Heart left ventricle (tissue), 16 donors: ENCODE data around the gene LRRC32. TPM values are rescaled to one million over a fixed set of nuclear protein-coding genes. Genes with fewer than 3 reads are reported as not detected.

ENCODE experiments used
- ATAC-seq, 4 donors: fragments of 200-7000 bp; cut with Tn5 transposase; one replicate each; pipeline ENCODE4 v1.9.1; 2020 to 2022; ENCODE audit warnings: moderate library complexity in 4 of 4, mild to moderate bottlenecking in 3 of 4, moderate number of reproducible peaks in 1 of 4
- DNase-seq, 5 donors: peaks; one replicate each; pipeline ENCODE4 v3.0.0-alpha.2; 2020
- H3K27ac ChIP-seq, 12 donors: fragments of 200-600 bp; sonication (generic) in 4 of 12; one replicate each; pipeline versions ENCODE4 v1.5.0 to v1.8.0; 2016 to 2022; ENCODE audit warnings: mild to moderate bottlenecking in 2 of 12
- H3K27me3 ChIP-seq, 9 donors: fragments of 200-600 bp; sonication (generic) in 2 of 9; one replicate each; pipeline versions ENCODE4 v1.5.1 to v1.8.0; 2016 to 2022; ENCODE audit warnings: mild to moderate bottlenecking in 3 of 9
- H3K36me3 ChIP-seq, 9 donors: fragments of 200-600 bp; sonication (generic) in 2 of 9; one replicate each; pipeline versions ENCODE4 v1.5.0 to v1.8.0; 2018 to 2022; ENCODE audit warnings: mild to moderate bottlenecking in 2 of 9
- H3K4me1 ChIP-seq, 12 donors: fragments of 200-600 bp; sonication (generic) in 4 of 12; one replicate each; pipeline versions ENCODE4 v1.5.0 to v1.8.0; 2016 to 2022; ENCODE audit warnings: mild to moderate bottlenecking in 3 of 12
- H3K4me3 ChIP-seq, 12 donors: fragments of 200-600 bp; sonication (generic) in 4 of 12; one replicate each; pipeline versions ENCODE4 v1.5.0 to v1.8.0; 2017 to 2022; ENCODE audit warnings: mild to moderate bottlenecking in 9 of 12, moderate library complexity in 4 of 12
- H3K9me3 ChIP-seq, 12 donors: fragments of 200-600 bp; sonication (generic) in 4 of 12; one replicate each; pipeline versions ENCODE4 v1.5.0 to v1.8.0; 2016 to 2022; ENCODE audit warnings: mild to moderate bottlenecking in 1 of 12
- POLR2A ChIP-seq, 2 donors: fragments of 450-650 bp; IDR thresholded peaks; one replicate each; pipeline ENCODE4 v1.6.1; 2017; ENCODE audit warnings: antibody characterized with exemption in 2 of 2, mild to moderate bottlenecking in 2 of 2, moderate library complexity in 2 of 2
- WGBS, 4 donors: extraction: QIAGEN DNeasy Blood & Tissue Kit in 2 of 4; methylation state at CpG; one replicate each; pipeline versions ENCODE4 v1.1.5 to v1.1.7; 2013 to 2018; 5-methylcytosine and 5-hydroxymethylcytosine counted together
- intact Hi-C, 10 donors: fragments of 100-400 bp; cut with DNase I; formaldehyde crosslinking; loops; one replicate each; pipeline versions ENCODE4 v1.11.1 to v1.14.2; 2022
- polyA plus RNA-seq, 2 donors: library from polyadenylated mRNA; stranded (reverse); fragments of 200-250 nt; gene quantifications; one replicate each; pipeline ENCODE4 v1.2.3, GENCODE V29; 2013
- total RNA-seq, 9 donors: library from RNA; depleted of rRNA in 2 of 9; stranded (reverse); fragments of >200 nt in 2 of 9; fragmentation: NEBNext Ultra II Directional in 3 of 9; extraction: Animal tissue kit (Norgen Biotek cat#: 25700) in 3 of 9; gene quantifications; one replicate each; pipeline versions ENCODE4 v1.1.0 to v1.2.4, GENCODE V29; 2016 to 2023
- TF ChIP-seq, protein P1 (sequence below), 12 donors: fragments of 200-600 bp; sonication (generic) in 4 of 12; IDR thresholded peaks; one replicate each; pipeline versions ENCODE4 v1.5.0 to v1.8.0; 2018 to 2022; ENCODE audit warnings: antibody characterized with exemption in 12 of 12, mild to moderate bottlenecking in 5 of 12
- donor health status: ischemic (EF 13 %, LVEDD 7.1; RV severe dilation, severe dysfunction).
- donor health status: healthy with polysubstance abuse.
- donor health status: DM: no; HTN: yes; CAD: no.
- donor health status: DM: no; HTN: no; CAD: no.
- donor health status: ischemic (EF 25% LVEDD 6.9; RV normal size, moderate dysfunction).
- donor health status: ischemic (EF 25% LVEDD 5.7; RV mildly dilated, moderate dysfunction).
- donor health status: healthy.
- donor health status: DM: yes; HTN: yes; CAD: no.
- donor health status: ischemic (EF 35%, LVEDD 5.7; RV mildly dilated, moderate dysfunction).
- donor health status: nonischemic (EF 11% LVEDD 7.7; RV severe dilation, severe dysfunction).
- donor health status: DM: yes; HTN: yes; CAD: no.
- donor health status: PGD.
- donor health status: ischemic (EF 29% LVEDD 5.4; RV normal size, mild dysfunction).
- donor health status: nonischemic (EF 23%, LVEDD 6.1; RV moderate dilation, normal function).

Gene LRRC32
- total and polyA plus RNA-seq, 11 donors = 20.1 to 79.0 (median 44.6) TPM

DNA sequence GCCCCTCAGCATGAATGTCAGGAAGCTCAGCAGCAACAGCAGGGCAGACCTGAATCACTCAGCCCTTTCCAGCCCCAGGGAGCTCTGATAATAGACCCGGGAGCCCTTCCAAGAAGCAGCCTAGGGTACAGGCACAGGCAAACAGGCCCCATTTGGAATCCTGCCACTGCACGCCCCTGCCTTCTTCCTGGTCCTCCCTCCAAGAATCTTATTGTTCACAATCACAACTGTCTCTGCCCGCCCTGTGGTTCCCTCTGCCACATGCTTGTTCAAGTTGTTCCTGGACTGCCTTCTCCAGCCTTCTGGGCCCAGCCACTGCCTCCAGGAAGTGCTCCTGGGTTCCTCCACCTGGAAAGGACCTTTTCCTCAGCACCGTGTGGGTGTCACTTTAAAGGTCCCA lies 54.6 kb downstream of the LRRC32 start:
- Histone ChIP-seq H3K27me3 (no peaks in the 10 kb centered on the region), H3K4me1 (peaks cover 3 to 50% (median 41%) of the 10 kb centered on the region in 12 donors), H3K9me3 (peaks cover 0 to 10% (median 0%) of the 10 kb centered on the region in 12 donors), H3K4me3 (no peak overlapping the region), H3K36me3 (no peaks in the 10 kb centered on the region), H3K27ac (peak overlapping the region in 11 of 12 donors; percentile 63 to 89 (median 78))
- DNase-seq = peak; percentile 79 to 92 (median 85)
- intact Hi-C loops = loop anchor here in 2 of 10 donors (2.0 to 5.0 kb wide), 2 partner anchors 51 kb away; no protein-coding TSS in a partner anchor
- TF ChIP-seq POLR2A (IDR thresholded peaks at IDR 0.05) = no peak
- TF ChIP-seq, protein P1, sequence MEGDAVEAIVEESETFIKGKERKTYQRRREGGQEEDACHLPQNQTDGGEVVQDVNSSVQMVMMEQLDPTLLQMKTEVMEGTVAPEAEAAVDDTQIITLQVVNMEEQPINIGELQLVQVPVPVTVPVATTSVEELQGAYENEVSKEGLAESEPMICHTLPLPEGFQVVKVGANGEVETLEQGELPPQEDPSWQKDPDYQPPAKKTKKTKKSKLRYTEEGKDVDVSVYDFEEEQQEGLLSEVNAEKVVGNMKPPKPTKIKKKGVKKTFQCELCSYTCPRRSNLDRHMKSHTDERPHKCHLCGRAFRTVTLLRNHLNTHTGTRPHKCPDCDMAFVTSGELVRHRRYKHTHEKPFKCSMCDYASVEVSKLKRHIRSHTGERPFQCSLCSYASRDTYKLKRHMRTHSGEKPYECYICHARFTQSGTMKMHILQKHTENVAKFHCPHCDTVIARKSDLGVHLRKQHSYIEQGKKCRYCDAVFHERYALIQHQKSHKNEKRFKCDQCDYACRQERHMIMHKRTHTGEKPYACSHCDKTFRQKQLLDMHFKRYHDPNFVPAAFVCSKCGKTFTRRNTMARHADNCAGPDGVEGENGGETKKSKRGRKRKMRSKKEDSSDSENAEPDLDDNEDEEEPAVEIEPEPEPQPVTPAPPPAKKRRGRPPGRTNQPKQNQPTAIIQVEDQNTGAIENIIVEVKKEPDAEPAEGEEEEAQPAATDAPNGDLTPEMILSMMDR (IDR thresholded peaks at IDR 0.05) = no peak
- 24 to 42% (median 30%) methylated on average over 4 of the region's 4 CpGs for WGBS, 4 donors
- peak; percentile 79 to 87 (median 83) for ATAC-seq

GRCh38 chr11:76614471-76615179 lies 55.9 kb downstream of the LRRC32 start:
- Histone ChIP-seq H3K36me3 (no peaks in the 10 kb centered on the region), H3K4me1 (peaks cover 3 to 62% (median 50%) of the 10 kb centered on the region in 12 donors), H3K4me3 (no peak overlapping the region), H3K9me3 (peaks cover 0 to 10% (median 0%) of the 10 kb centered on the region in 12 donors), H3K27me3 (no peaks in the 10 kb centered on the region), H3K27ac (peak overlapping the region; percentile 1 to 89 (median 75))
- WGBS, 4 donors = 38 to 50% (median 42%) methylated on average over 10 to 12 of the region's 12 CpGs
- intact Hi-C loops = loop anchor here in 3 of 10 donors (2.0 to 5.0 kb wide), 2 partner anchors 52 to 53 kb away; no protein-coding TSS in a partner anchor
- DNase-seq (peak; percentile 61 to 83 (median 76)), ATAC-seq (peak; percentile 59 to 76 (median 72))
- TF ChIP-seq, protein P1 (IDR thresholded peaks at IDR 0.05) = peak in 1 of 12 donors; percentile 13
- TF ChIP-seq POLR2A (IDR thresholded peaks at IDR 0.05) = no peak

GRCh38 chr11:76613901-76614300 lies 56.6 kb downstream of the LRRC32 start:
- intact Hi-C loops = loop anchor here in 2 of 10 donors (2.0 to 5.0 kb wide), 2 partner anchors 53 kb away; no protein-coding TSS in a partner anchor

More at GRCh38 chr11:76613901-76614300, 56.6 kb downstream of the LRRC32 start:
- H3K27ac ChIP-seq = peak overlapping the region in 11 of 12 donors; percentile 48 to 89 (median 76)
- peaks cover 0 to 7% (median 0%) of the 10 kb centered on the region in 12 donors for H3K9me3 ChIP-seq
- TF ChIP-seq POLR2A (IDR thresholded peaks at IDR 0.05) = no peak
- TF ChIP-seq, protein P1 (IDR thresholded peaks at IDR 0.05) = no peak
- H3K4me1 ChIP-seq = peaks cover 3 to 62% (median 50%) of the 10 kb centered on the region in 12 donors
- H3K27me3 ChIP-seq = no peaks in the 10 kb centered on the region
- no peaks in the 10 kb centered on the region for H3K36me3 ChIP-seq
- ATAC-seq (no peak), DNase-seq (peak in 1 of 5 donors; percentile 10)
- WGBS, 4 donors = 74 to 94% (median 93%) methylated on average over 4 of the region's 4 CpGs
- no peak overlapping the region for H3K4me3 ChIP-seq
